ENCODE measurements around the gene TCHH.
"Not testable (repeated sequence)": the region's sequence is repeated elsewhere in the genome, so short reads cannot be mapped to it uniquely, and the experiment has no call there.

Gene TCHH

DNA sequence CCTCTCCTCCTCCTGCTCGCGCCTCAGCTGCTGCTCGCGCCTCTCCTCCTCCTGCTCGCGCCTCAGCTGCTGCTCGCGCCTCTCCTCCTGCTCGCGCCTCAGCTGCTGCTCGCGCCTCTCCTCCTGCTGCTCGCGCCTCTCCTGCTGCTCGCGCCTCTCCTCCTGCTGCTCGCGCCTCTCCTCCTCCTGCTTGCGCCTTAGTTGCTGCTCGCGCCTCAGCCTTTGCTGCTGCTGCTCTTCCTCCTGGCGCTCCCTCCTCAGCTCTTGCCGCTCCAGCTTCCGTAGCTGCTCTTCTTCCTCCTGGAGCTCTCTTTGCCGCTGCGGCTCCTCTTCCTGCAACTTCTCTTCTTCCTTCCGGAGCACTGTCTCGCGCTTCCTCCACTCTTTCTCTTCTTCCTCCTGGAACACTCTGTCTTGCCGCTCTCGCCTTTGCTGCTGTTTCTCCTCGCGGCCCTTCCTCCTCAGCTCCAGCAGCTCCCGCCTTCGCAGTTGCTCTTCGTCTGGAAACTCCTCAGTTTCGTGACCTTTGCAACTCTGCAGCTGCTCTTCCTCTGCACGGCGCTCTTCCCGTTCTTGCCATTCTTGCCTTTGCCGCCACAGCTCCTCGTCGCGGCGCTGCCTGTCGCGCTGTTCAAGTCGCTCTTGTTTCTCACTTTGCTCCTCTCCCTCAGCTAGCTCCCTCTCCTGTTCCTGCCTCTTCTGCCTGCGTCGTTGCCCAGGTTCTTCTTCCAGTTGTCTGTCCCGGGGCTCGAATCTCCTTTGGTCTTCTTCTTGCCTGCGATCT lies 3.0 kb downstream of the TCHH start:
- no peak for DNase-seq (ENCODE audit: low read depth in 2 of 2)

DNA sequence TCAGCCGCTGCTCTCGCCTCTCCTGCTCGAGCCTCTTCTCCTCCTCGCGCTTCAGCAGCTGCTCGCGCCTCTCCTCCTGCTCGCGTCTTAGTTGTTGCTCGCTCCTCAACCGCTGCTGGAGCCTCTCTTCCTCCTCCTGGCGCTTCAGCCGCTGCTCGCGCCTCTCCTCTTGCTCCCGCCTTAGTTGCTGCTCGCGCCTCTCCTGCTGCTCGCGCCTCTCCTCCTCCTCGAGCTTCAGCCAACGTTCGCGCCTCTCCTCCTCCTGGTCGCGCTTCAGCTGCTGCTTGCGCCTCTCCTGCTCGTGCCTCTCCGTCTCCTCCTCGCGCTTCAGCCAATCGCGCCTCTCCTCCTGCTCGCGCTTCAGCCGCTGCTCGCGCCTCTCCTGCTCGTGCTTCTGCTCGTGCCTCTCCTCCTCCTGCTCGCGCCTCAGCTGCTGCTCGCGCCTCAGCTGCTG lies 3.7 kb downstream of the TCHH start:
- no peak for DNase-seq (ENCODE audit: low read depth in 2 of 2)

DNA sequence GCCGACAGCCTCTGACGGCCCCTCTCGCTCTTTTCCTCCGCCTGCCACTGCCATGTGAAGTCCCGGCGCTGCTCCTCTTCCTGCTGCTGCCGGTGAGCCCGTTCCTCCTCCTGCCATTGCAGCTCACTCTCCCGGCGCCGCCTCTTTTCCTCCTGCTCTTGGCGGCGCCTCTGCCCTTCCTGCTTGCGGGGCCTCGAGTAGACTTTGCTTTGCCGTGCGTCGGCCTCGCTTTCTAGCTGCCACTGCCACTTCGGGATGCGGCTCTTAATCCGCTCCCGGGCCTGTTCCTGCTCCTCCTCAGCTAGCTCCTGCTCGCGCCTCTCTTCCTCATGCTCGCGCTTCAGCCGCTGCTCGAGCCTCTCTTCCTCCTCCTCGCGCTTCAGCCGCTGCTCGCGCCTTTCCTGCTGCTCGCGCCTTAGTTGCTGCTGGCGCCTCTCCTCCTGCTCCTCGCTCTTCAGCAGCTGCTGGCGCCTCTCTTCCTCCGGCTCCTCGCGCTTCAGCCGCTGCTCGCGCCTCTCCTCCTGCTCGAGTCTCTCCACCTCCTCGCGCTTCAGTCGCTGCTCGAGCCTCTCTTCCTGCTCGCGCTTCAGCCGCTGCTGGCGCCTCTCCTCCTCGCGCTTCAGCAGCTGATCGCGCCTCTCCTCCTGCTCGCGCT lies 4.3 kb downstream of the TCHH start:
- DNase-seq (ENCODE audit: low read depth in 2 of 2) = no peak

DNA sequence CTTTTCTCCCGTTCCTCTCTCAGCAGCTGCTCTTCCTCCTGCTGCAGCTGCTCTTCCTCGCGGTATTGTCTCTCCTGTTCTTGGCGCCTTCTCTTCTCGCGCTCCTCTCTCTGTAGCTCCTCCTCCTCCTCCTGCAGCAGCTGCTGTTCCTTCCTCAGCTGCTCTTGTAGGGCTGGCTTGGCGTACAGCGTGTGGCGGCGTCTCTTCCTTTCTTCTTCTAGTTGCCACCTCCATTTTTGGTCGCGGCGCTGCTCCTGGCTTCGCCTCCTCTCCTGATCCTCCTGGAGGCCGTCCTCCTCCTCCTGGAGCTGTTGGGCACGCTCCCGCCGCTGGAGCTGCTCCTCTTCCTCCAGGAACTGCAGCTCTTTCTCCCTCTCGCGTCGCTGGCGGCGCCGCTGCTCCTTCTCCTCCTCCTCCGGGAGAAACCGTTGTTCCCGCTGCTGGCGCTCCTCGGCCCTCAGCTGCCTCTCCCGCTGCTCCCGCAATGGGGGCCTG lies 4.8 kb downstream of the TCHH start:
- DNase-seq (ENCODE audit: low read depth in 2 of 2) = no peak

DNA sequence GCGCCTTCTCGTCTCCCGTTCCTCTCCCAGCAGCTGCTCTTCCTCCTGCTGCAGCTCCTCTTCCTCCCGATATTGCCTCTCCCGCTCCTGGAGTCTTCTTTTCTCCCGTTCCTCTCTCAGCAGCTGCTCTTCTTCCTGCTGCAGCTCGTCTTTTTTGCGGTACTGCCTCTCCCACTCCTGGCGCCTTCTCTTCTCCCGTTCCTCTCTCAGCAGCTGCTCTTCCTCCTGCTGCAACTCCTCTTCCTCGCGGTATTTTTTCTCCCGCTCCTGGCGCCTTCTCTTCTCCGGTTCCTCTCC lies 5.3 kb downstream of the TCHH start:
- no peak for DNase-seq (ENCODE audit: low read depth in 2 of 2)

DNA sequence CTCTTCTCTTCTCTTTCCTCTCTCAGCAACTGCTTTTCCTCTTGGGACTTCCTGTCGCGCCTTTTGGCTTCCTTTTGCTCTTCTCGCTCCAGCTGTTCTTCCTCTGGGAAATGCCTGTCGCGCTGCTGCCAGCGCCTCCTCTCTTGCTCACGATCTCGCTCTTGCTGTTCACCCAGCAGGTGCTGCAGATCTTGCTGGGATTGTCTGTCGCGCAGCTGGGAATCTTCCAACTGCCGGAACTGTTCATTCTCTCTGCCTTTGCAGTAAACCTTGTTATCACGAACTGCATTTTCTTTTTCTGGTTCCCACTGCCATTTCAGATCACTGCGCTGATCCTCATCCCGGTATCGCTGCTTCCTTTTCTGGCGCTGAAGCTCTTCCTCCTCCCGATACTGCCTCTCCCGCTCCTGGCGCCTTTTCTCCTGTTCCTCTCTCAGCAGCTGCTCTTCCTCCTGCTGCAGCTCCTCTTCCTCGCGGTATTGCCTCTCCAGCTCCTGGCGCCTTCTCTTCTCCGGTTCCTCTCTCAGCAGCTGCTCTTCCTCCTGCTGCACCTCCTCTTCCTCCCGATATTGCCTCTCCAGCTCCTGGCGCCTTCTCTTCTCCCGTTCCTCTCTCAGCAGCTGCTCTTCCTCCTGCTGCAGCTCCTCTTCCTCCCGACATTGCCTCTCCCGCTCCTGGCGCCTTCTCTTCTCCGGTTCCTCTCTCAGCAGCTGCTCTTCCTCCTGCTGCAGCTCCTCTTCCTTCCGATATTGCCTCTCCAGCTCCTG lies 5.8 kb downstream of the TCHH start:
- no peak for DNase-seq (ENCODE audit: low read depth in 2 of 2)

DNA sequence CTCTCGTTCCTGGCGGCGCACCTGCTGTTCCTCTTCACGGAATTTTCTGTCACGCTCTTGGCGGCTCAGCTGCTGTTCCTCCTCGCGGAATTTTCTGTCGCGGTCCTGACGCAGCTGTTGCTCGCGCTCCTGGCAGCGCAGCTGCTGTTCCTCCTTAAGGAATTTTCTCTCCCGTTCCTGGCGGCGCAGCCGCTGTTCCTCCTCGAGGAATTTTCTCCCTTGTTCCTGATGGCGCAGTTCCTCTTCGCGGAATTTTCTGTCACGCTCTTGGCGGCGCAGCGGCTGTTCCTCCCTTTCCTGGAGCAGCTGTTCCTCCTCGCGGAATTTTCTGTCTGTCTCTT lies 6.4 kb downstream of the TCHH start:
- DNase-seq (ENCODE audit: low read depth in 2 of 2) = no peak

DNA sequence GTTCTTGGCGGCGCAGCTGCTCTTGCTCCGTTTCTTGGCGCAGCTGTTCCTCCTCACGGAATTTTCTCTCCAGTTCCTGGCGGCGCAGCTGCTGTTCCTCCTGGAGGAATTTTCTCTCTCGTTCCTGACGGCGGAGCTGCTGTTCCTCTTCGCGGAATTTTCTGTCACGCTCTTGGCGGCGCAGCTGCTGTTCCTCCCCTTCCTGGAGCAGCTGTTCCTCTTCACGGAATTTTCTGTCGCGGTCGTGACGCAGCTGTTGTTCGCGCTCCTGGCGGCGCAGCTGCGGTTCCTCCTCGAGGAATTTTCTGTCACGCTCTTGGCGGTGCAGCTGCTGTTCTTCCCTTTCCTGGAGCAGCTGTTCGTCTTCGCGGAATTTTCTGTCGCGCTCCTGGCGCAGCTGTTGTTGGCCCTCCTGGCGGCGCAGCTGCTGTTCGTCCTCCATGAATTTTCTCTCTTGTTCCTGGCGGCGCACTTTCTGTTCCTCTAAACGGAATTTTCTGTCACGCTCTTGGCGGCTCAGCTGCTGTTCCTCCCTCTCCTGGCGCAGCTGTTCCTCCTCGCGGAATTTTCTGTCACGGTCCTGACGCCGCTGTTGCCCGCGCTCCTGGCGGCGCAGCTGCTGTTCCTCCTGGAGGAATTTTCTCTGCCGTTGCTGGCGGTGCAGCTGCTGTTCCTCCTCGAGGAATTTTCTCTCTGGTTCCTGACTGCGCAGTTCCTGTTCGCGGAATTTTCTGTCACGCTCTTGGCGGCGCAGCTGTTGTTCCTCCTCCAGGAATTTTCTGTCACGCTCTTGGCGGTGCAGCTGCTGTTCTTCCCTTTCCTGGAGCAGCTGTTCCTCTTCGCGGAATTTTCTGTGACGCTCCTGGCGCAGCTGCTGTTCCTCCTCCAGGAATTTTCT lies 7.0 kb downstream of the TCHH start:
- no peak for DNase-seq (ENCODE audit: low read depth in 2 of 2)

DNA sequence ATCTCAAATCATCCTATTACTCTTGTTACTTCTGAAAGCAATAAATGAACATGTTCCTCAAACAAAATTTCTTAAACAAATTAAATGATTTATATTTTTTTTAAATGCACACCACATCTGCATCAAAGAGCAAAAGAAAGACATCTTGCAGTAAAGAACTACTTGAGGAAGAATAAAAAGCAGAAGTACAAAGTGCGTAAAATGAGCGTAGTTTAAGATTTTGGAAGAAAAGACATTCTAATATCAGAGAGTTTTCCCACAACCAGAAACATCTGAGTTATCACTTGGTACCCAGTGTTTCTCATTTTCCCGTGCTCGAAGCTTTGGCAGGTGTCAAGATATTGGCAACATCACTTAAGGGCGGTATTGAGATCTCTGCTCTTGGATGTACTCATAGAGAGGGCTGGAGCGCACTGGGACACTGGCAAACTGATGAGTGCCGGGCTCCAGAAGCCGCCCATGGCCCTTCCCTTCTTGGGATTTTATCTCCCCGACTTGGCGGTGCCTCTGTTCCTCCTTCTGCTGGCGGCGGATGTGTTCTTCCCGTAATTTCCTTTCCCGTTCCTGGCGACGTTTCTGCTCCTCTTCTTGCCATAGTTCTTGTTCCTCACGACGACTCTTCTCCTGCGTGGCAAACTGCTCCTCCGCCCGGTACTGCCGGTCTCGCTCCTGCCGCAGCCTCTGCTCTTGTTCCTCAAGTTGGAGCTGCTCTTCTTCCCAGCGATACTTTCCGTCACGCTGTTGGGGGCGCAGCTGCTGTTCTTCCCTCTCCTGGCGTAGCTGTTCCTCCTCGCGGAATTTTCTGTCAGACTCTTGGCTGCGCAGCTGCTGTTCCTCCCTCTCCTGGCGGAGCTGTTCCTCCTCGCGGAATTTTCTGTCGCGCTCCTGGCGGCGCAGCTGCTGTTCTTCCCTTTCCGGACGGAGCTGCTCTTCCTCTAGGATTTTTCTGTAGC lies 7.9 kb downstream of the TCHH start:
- no peak for DNase-seq (ENCODE audit: low read depth in 2 of 2)

DNA sequence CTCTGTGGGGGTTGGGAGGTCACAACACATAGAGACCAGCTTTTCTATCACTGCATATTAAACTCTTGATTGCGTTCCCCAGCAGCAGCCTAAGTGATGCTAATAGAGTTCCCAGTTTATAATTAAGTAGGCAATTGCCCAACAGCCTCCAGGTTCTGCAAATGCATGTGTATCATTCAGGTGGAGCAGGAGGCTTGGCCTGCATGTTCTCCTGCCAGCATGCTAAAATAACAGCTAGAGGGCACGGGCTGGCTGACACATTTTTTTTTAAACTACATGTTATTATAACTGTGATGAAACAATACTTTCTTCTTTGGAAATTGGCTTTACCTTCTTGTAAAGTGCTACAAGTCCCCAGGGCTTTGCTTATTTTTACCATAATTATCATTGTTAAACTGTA lies 10.4 kb downstream of the TCHH start:
- no peak for DNase-seq (ENCODE audit: low read depth in 2 of 2)

DNA sequence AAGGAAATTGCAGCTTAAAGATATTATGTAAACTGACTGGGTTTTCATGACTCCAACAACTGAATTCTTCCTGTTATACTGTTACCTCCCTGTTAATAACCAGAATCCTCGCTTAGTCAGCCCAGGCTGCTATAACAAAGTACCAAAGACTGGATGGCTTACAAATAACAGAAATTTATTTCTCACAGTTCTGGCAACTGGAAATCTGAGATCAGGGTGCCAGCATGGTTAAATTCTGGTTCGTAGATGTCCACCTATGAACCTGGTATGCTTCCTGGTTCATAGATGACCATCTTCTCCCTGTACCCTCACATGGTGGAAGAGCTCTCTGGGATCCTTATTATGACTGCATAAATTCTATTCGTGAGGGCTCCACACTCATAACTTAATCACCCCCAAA lies 18.3 kb downstream of the TCHH start:
- no peak for DNase-seq (ENCODE audit: low read depth in 2 of 2)

DNA sequence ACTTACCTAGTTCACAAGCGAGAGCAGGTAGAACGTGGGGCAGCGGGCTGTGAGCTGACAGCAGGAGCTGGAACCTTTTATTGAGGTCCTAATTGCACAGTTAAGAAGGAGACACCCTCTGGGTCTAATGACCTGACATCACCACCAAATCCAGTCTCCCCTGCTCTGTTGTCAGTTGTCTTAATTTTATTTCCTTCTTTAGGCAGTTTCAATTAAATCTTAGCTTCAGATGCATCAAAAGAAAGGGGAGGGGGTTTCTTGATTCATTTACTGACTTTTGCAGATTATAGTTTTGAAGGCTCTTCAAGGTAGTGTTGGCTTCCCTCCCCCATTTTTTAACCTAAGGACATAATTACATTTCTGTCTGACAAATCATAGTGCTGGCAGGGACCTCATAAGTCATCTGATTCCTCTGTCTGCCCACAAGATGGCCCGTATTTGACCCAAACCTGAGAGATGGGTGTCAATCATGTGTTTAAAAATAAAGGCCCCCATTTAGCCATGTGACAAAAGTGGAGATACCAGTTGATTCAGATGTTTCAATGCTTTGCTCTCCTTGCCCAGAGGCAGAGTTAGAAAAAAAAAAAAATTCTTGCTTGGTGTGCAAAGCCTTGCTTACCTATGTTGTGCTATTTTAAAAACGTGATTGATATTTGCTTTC lies 26.1 kb downstream of the TCHH start, which contains the start of gene TCHHL1:
Gene TCHHL1 (minus strand): TSS at position 51 of the 661 bp plus-strand sequence. CDS start 921 bp downstream, outside the sequence.
- DNase-seq (ENCODE audit: low read depth in 2 of 2) = no peak

DNA sequence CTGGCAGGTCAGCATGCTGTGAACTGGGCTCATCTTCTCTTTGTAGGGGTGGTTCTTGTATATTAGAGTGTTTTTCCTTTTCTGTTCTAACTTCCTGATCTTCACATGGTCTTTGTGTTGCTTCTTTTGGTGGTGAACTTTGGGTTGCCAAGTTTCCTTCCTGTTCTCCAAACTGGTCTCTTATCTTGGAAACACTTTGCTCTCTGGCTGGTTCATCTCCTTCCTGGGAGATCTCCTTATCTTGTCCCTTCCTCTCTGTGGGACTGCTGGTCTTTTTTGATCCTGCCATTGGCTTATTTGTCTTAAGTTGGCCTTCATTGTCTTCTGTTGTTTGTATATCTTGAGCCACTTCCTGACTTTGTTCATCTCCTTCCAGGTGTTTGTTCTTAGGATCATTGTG lies 28.5 kb downstream of the TCHH start:
- DNase-seq (ENCODE audit: low read depth in 2 of 2) = no peak

DNA sequence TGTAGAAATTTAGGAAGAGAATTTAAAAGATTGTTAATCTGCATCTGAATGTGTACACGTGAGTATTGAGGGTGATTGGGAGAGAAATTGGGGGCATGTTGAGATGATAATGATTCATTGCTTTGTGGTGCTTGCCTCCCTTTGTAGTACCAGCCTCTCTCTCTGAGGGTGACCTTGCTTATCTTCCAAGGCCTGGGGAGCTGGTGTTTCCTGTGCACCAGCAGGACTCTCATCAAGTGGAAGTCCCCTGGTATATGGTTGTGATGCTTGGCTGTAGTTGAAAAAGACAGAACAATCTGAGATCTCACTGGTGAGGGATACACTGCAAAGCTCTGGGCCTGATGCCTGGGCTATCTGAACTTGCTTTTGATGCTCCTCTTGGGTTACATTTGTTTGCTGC lies 30.4 kb downstream of the TCHH start:
- no peak for DNase-seq (ENCODE audit: low read depth in 2 of 2)

DNA sequence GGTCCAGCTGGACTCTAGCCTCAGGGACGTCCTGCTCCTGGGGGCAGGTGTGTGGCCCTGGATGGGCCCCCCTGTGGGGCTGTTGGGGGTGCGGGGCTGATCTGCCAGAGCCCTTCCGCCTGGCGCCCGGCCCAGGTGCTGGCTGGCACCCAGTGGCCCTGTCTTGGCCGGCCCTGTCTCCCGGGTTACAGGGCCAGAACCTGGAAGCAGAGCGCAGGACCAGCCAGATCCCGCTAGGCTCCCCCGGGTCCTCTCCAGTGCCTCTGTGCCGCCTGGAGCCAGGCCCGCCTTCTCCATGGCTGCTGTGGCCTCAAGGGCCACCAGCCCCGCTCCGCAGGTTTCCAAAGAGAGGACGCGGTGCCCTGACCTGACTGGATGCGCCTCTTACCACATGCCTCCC lies 34.2 kb downstream of the TCHH start:
- not testable (repeated sequence) for DNase-seq (ENCODE audit: low read depth in 2 of 2)

DNA sequence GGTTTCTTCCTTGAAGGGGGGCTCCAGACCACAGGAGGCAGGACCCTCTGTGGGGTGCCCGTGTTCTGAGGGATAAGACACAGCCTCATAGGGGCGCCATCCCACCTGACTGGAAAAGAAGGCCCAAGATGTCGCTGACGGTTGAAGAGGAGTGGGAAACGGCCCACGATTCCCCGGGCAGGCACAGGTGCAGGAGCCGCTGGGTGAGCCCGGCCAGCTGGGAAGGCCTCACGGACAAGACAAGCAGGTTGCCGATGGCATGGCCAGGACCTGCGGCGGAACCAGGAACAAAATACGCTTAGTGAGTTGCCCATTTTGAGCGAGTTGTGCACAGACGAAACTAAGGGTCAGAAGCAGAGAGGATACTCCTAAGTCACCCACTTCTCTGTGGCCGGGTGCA lies 34.8 kb downstream of the TCHH start:
- DNase-seq (ENCODE audit: low read depth in 2 of 2) = not testable (repeated sequence)

DNA sequence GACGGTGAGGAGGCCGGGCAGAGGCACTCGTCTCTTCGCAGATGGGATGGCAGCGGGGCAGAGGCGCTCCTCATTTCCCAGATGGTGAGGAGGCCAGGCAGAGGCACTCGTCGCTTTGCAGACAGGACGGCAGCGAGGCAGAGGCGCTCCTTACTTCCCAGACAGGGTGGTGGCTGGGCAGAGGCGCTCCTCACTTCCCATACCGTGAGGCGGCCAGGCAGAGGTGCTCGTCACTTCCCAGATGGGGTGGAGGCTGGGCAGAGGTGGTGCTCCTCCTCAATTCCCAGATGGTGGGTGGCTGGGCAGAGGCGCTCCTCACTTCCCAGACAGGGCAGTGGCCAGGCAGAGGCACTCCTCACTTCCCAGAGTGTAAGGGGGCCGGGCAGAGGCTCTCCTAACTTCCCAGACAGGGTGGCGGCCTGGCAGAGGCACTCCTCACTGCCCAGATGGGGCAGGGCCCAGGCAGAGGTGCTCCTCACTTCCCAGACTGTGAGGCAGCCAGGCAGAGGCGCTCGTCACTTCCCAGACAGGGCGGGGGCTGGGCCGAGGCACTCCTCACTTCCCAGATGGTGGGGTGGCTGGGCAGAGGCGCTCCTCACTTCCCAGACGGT lies 36.3 kb downstream of the TCHH start:
- no peak for DNase-seq (ENCODE audit: low read depth in 2 of 2)

DNA sequence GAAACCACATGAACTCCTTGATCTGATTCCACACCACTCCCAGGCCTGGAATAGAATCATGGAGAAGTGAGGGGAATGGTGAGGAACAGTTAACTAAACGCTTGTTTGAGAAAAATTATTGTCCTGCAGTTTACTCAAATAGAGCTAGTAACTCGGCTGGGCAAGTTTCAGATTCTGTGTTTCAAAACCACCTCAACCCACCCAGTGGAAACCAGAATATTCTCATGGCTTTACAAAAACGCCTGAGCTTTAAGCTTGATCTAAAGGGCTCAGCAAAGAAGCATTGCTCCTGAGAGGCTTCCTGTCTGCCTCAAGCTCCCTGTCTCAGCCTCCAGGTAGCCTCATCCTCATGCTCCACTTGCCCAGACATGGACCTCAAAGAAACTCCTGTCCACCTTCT lies 42.9 kb downstream of the TCHH start:
- no peak for DNase-seq (ENCODE audit: low read depth in 2 of 2)

DNA sequence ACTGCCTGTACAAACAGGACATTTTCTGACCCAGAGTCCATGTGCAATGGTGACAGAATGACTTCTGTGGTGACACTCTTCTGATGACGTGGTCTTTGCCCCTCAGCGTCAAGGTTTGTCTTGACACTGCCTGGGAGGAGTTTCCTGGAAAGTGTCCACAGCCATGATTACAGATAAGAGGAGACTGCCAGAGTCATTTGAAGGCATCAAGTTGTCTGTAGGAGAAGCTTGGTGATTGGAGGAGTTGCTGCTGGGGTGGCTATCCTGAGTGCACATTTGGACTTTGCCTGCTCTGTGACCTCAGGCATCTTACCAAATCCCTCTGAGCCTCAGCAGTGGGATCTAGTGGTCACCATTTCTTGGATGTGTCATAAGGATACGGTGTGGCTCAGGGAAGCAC lies 44.1 kb downstream of the TCHH start:
- DNase-seq (ENCODE audit: low read depth in 2 of 2) = no peak

DNA sequence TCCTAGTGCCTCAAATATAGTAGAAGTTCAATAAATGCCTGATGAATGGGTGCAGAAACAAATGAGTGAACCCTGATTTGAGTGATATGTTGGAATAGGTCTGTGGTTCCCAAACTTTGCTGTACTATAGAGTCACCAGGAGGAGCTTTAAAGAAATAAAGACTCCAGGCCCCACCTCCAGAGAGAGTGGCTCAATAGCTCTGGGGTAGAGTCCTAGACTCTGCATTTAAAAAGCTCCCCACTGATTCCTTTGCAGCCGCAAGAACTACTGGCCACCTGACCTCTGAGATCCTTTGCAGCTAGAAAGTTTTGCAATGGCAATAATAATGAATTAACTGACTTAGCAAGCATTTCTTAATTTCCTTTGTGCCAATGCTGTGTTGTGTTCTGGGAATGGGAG lies 47.3 kb downstream of the TCHH start:
- no peak for DNase-seq (ENCODE audit: low read depth in 2 of 2)

Measured in stimulated activated CD8-positive, alpha-beta memory T cell treated with anti-CD3 and anti-CD28 coated beads, Interleukin-15, amount 100 ng/mL, for 4 hours (primary cell).